Ishikawa (cell line): ENCODE results near the gene TMBIM6.

Experiments used
- CEBPB ChIP-seq: IDR thresholded peaks from 2 replicates; pipeline ENCODE4 v1.6.1; 2012
- CREB1 ChIP-seq: IDR thresholded peaks from 2 replicates; pipeline ENCODE4 v1.6.1; 2012; ENCODE audit warnings: low read depth
- EGR1 ChIP-seq: IDR thresholded peaks from 2 replicates; pipeline ENCODE4 v1.6.1; 2012
- EP300 ChIP-seq: IDR thresholded peaks from 2 replicates; pipeline ENCODE4 v1.6.1; 2012; ENCODE audit warnings: borderline replicate concordance
- FOXM1 ChIP-seq: IDR thresholded peaks from 2 replicates; pipeline ENCODE4 v1.6.1; 2012; ENCODE audit warnings: low read depth, borderline replicate concordance
- NFIC ChIP-seq: IDR thresholded peaks from 2 replicates; pipeline ENCODE4 v1.6.1; 2012
- RAD21 ChIP-seq: IDR thresholded peaks from 2 replicates; pipeline ENCODE4 v1.6.1; 2012; ENCODE audit warnings: low read depth
- TAF1 ChIP-seq: IDR thresholded peaks from 2 replicates; pipeline ENCODE4 v1.6.1; 2012; ENCODE audit warnings: low read depth, mild to moderate bottlenecking
- TCF12 ChIP-seq: IDR thresholded peaks from 2 replicates; pipeline ENCODE4 v1.6.1; 2012; ENCODE audit warnings: low read depth
- TEAD4 ChIP-seq: IDR thresholded peaks from 2 replicates; pipeline ENCODE4 v1.6.1; 2012
- YY1 ChIP-seq: IDR thresholded peaks from 2 replicates; pipeline ENCODE4 v1.6.1; 2012; ENCODE audit warnings: low read depth
- ZBTB7A ChIP-seq: IDR thresholded peaks from 2 replicates; pipeline ENCODE4 v1.6.1; 2012; ENCODE audit warnings: low read depth
- TF ChIP-seq, protein P1 (sequence below): IDR thresholded peaks from 2 replicates; pipeline ENCODE4 v1.6.1; 2012
- TF ChIP-seq, protein P2 (sequence below): IDR thresholded peaks from 2 replicates; pipeline ENCODE4 v1.6.1; 2012; ENCODE audit warnings: low read depth, mild to moderate bottlenecking
- TF ChIP-seq, protein P3 (sequence below): IDR thresholded peaks from 2 replicates; pipeline ENCODE4 v1.6.1; 2012

TMBIM6 gene

DNA sequence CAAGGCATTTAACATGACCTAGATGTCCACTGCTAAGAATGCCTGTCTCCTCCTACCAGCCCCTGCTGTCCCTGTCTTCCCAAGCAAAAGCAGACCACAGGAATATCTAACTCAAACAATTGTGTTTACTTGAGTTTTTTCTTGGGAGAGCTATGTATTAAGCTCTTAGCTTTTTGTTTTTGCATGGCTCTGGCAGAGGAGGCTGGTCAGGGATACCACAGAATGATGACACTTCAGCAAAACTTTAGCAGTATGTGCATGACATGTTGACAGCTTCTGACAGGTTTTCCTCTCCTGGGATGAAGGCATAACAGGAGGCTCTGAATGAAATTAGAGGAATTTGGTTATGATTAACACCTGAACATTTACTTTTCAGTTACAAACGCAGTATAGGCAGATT, 6.9 kb downstream of the TMBIM6 start:
- no peak for TF ChIP-seq CREB1
- no peak for TF ChIP-seq TAF1
- TF ChIP-seq NFIC, result no peak
- TF ChIP-seq TEAD4, result no peak
- TF ChIP-seq, protein P1, sequence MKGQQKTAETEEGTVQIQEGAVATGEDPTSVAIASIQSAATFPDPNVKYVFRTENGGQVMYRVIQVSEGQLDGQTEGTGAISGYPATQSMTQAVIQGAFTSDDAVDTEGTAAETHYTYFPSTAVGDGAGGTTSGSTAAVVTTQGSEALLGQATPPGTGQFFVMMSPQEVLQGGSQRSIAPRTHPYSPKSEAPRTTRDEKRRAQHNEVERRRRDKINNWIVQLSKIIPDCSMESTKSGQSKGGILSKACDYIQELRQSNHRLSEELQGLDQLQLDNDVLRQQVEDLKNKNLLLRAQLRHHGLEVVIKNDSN, result no peak
- no peak for TF ChIP-seq ZBTB7A
- TF ChIP-seq, protein P2, sequence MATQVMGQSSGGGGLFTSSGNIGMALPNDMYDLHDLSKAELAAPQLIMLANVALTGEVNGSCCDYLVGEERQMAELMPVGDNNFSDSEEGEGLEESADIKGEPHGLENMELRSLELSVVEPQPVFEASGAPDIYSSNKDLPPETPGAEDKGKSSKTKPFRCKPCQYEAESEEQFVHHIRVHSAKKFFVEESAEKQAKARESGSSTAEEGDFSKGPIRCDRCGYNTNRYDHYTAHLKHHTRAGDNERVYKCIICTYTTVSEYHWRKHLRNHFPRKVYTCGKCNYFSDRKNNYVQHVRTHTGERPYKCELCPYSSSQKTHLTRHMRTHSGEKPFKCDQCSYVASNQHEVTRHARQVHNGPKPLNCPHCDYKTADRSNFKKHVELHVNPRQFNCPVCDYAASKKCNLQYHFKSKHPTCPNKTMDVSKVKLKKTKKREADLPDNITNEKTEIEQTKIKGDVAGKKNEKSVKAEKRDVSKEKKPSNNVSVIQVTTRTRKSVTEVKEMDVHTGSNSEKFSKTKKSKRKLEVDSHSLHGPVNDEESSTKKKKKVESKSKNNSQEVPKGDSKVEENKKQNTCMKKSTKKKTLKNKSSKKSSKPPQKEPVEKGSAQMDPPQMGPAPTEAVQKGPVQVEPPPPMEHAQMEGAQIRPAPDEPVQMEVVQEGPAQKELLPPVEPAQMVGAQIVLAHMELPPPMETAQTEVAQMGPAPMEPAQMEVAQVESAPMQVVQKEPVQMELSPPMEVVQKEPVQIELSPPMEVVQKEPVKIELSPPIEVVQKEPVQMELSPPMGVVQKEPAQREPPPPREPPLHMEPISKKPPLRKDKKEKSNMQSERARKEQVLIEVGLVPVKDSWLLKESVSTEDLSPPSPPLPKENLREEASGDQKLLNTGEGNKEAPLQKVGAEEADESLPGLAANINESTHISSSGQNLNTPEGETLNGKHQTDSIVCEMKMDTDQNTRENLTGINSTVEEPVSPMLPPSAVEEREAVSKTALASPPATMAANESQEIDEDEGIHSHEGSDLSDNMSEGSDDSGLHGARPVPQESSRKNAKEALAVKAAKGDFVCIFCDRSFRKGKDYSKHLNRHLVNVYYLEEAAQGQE, result no peak
- TF ChIP-seq, protein P3, sequence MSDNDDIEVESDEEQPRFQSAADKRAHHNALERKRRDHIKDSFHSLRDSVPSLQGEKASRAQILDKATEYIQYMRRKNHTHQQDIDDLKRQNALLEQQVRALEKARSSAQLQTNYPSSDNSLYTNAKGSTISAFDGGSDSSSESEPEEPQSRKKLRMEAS, result no peak
- no peak for TF ChIP-seq RAD21
- TF ChIP-seq EP300, result no peak

DNA sequence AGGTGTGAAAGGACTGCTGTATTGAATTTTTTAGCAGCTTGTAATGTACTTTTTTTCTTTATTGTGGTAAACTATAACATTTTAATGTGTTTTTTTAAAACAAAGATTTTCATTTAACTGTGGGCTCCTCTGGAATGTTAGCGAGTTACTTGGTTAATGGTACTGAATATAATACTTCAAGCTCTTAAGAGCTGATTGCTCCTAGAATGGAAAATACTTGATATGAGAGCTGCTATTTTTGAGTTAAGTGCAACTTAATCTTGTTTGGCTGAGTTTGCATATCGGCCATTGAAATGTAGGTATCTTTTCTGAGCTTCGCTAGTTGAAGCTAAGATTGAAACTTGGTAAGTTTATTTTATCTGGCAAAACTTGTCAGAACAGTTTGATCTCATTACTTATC, 7.4 kb downstream of the TMBIM6 start:
- TF ChIP-seq FOXM1, result no peak
- TF ChIP-seq, protein P3, result no peak
- no peak for TF ChIP-seq CREB1
- TF ChIP-seq TAF1, result no peak

DNA sequence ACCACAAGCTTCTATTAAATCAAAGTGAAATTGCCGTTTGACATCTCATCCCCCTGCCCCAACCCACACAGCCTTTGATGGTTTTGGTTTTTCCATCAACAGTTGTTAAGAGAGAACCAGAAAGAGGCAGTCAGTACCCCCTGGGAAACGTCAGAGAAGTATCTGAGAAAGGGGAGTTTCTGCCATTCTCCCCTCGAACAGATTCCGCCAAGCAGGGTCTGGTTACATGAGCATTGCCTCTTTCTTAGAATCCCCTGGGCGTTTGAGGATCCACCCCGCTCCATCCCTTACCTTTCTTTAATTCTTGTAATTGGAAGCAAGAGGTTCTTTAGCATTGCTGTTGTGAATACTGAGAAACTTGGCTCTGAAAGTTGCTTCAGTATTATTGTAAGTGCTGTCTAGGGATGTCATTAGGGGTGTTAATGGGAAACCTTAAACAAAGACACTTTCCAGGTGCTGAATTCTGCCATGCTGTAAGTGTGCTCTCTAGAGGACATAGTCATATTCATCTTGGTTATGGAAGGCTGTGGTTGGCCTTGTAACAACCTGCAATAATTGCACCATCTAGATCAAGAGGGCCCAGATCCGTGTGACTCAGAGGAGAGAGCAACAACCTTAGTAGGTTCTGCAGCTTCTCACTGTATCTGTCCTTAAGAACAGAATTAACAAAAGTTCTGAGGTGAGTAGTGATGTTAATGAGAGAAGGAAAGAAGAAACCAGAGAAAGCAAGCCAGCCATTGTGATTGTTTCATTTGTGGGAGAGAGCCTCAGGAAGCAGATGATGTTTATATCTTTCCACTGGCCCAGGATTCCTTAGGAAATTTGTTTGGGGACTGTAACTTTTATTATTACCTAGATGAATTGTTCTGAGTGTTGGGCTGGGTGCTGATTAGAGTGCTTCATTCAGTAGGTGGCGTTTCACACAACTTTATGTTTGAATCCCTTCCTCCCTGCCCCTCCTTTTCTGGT, 9.0 kb downstream of the TMBIM6 start:
- TF ChIP-seq RAD21, result no peak
- no peak; the same call in 1 of the 2 replicates for TF ChIP-seq FOXM1
- TF ChIP-seq, protein P3, result no peak
- TF ChIP-seq CEBPB, result no peak
- no peak for TF ChIP-seq ZBTB7A
- TF ChIP-seq, protein P1, result no peak
- TF ChIP-seq TCF12, result no peak
- TF ChIP-seq TAF1, result no peak
- TF ChIP-seq NFIC, result no peak
- TF ChIP-seq TEAD4, result no peak
- no peak for TF ChIP-seq EGR1
- no peak for TF ChIP-seq YY1
- no peak for TF ChIP-seq CREB1
- no peak for TF ChIP-seq EP300
- TF ChIP-seq, protein P2, result no peak

DNA sequence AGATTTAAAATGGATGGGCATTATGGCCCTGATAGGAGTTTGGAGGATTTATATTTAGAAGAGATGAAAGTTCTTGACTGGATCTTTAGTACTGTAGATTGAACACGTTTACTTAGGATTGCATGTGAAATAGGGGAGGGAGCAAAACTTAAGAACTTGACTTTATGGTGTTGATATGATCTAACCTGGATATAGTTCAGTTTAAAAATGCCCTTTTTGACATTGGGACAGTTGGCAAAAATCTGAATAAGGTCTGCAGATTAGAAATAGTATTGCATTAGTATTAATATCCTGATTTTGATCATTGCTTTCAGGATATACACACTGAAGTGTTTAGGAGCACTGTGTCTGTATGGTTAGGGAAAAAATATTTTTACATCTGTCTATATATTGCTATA, 9.6 kb downstream of the TMBIM6 start:
- TF ChIP-seq TAF1 (no peak), CEBPB (no peak), TEAD4 (no peak), EGR1 (no peak), FOXM1 (no peak), CREB1 (no peak), NFIC (no peak), YY1 (no peak), ZBTB7A (no peak), TCF12 (no peak), RAD21 (no peak), EP300 (no peak)
- TF ChIP-seq, protein P1, result no peak
- TF ChIP-seq, protein P2, result no peak
- TF ChIP-seq, protein P3, result no peak
